HFF-Myc (cell line): ENCODE results near the gene UBE2U.
A peak's percentile ranks its signal among the peaks of the same experiment; 100 is the strongest.

Source experiments
- DNase-seq: peaks from one replicate; pipeline ENCODE4 v3.0.0-alpha.2; 2011; ENCODE audit warnings: low read depth; ENCODE audit errors: extremely low read depth
- H3K4me3 ChIP-seq: replicated peaks from 2 replicates; pipeline ENCODE4 v1.5.1; 2011; ENCODE audit warnings: low read depth, mild to moderate bottlenecking, control low read depth, low read length
- TF ChIP-seq, protein P1 (sequence below): IDR thresholded peaks from 2 replicates; pipeline ENCODE4 v1.5.1; 2012; ENCODE audit warnings: mild to moderate bottlenecking, low read depth, low read length, control low read depth; ENCODE audit errors: missing control alignments

UBE2U gene

DNA sequence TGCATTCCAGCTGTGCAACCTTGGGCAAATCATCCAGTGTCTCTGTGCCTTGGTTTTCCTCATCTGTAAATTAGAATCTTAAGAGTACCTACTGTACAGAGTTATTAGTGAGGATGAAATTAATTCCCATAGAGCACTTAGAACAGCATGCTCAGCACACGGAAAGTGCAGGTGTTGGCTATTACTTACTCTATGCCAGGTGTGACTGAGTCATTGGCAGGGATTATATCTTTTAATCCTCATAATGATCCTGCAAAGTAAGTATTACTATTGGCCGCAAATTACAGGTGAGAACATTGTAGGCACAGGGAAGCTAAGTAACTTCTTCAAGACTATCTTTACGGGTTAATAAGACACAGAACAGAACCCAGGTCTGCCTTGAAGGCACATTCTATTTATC is 6.3 kb upstream of the UBE2U start:
- DNase-seq, result no peak
- no peak overlapping the region for H3K4me3 ChIP-seq
- TF ChIP-seq, protein P1, sequence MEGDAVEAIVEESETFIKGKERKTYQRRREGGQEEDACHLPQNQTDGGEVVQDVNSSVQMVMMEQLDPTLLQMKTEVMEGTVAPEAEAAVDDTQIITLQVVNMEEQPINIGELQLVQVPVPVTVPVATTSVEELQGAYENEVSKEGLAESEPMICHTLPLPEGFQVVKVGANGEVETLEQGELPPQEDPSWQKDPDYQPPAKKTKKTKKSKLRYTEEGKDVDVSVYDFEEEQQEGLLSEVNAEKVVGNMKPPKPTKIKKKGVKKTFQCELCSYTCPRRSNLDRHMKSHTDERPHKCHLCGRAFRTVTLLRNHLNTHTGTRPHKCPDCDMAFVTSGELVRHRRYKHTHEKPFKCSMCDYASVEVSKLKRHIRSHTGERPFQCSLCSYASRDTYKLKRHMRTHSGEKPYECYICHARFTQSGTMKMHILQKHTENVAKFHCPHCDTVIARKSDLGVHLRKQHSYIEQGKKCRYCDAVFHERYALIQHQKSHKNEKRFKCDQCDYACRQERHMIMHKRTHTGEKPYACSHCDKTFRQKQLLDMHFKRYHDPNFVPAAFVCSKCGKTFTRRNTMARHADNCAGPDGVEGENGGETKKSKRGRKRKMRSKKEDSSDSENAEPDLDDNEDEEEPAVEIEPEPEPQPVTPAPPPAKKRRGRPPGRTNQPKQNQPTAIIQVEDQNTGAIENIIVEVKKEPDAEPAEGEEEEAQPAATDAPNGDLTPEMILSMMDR, result no peak

DNA sequence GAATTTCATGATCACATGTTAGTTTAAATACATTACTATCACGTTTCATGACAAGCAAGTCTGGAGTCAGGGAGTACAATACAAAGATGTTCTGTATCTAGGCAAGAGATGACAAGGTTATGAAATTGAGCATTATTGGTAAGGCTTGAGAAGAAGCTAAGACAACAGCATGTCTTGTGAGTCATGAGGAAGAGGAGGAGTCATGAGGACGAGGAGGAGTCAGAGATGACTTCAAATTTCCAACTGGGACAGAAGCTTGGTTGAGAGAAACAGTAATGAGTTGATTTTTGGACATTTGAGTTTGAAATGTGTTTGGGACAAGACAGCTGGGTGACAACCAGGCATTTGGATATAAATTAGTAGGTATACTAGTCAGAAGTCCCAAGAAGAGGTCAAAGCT is 4.3 kb upstream of the UBE2U start:
- no peak for DNase-seq
- H3K4me3 ChIP-seq, result no peak overlapping the region
- TF ChIP-seq, protein P1, result no peak

DNA sequence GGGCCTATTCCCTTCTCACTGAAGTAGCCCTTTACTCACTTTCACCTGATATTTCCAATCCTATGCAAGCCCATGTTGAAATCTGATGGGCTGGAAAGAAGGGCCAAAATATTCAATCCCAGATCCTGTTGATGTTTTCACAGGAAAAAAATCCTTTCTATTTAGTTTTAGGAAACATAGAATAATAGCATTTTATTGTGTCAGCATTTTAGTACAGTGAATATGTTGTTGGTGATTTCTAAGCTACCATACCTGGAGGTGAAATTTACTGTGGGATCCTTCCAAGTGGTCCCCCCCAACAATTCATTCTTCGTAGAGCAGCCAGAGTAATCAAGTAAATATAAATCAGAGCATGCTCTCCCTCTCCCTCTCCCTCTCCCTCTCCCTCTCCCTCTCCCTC is 3.4 kb upstream of the UBE2U start:
- DNase-seq, result no peak

DNA sequence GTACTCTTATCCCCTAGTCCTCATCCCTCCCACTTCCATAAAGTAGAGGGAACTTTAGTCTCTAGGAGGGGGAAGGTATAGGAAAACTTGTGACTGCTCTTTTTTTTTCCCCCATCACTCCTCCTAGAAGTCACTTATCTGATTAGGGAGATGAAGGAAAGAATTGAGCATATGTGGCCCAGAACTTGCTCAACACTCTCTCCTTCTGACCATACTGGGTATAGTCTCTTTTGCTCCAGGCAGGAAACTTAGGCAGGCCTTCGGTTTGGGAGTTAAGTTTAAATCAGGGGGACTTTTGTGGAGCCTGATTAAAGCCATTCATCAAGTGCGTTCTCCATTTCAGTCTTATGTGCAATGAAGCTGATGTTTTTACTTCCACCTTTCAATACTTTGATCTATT is 5.8 kb downstream of the UBE2U start:
- TF ChIP-seq, protein P1, result peak; percentile 5
- DNase-seq, result no peak

More for the DNA sequence above, 3.4 kb upstream of the UBE2U start:
- H3K4me3 ChIP-seq, result no peak overlapping the region
- TF ChIP-seq, protein P1, result no peak

DNA sequence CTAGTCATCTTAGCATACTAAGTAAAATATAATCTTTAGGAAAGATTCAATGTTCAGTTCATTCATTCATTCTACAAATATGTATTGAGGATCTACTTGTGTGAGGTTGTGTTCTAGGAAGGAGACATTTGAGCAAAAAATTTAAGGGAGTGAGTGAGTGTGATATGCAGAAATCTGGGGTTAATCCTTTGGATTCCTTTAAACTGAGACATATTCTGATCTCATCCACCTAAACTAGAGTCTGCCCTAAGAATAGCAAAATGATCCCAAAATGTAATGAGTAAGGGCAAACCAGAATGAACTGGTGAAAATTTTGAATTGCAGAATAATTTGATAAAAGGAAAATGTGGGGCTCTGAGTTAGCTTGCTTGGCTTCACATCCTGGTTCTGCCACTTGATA is 8.6 kb downstream of the UBE2U start:
- no peak overlapping the region for H3K4me3 ChIP-seq
- no peak for DNase-seq
- TF ChIP-seq, protein P1, result no peak

More for the DNA sequence above, 5.8 kb downstream of the UBE2U start:
- no peak overlapping the region for H3K4me3 ChIP-seq

DNA sequence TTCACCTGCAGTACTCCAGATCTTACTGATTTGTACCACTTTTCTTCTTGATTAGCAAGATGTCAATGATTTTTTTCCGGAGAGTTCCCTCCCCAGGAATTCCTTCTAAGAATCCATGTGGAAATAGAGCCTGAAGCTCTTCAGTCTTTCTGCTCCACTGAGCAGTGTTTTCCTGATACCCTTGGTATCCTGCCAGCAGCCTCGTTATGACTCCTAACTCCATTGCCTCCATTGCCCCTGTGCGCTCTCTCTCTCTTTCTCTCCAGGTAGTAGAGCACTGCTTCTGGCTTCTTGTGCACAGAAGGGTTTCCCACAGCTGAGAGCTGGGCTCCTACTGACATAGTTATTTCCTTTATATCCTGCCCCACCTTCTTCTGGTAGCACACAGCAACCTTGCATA is 12.2 kb downstream of the UBE2U start:
- no peak for DNase-seq
- TF ChIP-seq, protein P1, result no peak
- H3K4me3 ChIP-seq, result no peak overlapping the region

DNA sequence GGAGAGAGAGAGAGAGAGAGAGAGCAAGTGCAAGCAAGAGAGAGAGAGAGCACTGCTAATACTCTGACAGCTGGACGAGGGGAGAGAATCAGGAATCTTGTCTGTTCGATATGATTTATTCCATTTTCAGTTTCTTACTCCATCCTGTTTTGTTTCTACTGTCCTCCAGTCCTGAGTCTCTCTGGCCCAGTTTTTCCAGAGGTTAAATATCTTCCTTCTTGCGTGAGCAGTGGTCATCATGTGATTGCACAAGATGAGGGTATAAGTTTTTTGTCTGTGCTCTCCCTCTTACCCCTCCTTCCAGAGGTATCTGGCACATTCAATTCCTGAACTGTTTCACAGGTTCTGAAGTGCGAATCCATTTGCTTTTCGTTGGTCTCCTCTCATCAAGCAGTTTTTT is 16.8 kb downstream of the UBE2U start:
- H3K4me3 ChIP-seq, result no peak overlapping the region
- no peak for DNase-seq
- TF ChIP-seq, protein P1, result no peak
